GM12864 (cell line): ENCODE data around the gene LAMB2.
A peak's percentile ranks its signal among the peaks of the same experiment; 100 is the strongest.

Source experiments
- DNase-seq: peaks from one replicate; pipeline ENCODE4 v3.0.0-alpha.2; 2011; ENCODE audit warnings: low read depth
- H3K4me3 ChIP-seq: 2 replicates; pipeline ENCODE4 v1.5.1; 2011; ENCODE audit warnings: mild to moderate bottlenecking, low read depth, low read length, control low read depth
- TF ChIP-seq, protein P1 (sequence below): IDR thresholded peaks from 2 replicates; pipeline ENCODE4 v1.5.1; 2011; ENCODE audit warnings: low read depth, mild to moderate bottlenecking, moderate library complexity, low read length, control low read depth, inconsistent platforms; ENCODE audit errors: missing control alignments

LAMB2 gene

DNA sequence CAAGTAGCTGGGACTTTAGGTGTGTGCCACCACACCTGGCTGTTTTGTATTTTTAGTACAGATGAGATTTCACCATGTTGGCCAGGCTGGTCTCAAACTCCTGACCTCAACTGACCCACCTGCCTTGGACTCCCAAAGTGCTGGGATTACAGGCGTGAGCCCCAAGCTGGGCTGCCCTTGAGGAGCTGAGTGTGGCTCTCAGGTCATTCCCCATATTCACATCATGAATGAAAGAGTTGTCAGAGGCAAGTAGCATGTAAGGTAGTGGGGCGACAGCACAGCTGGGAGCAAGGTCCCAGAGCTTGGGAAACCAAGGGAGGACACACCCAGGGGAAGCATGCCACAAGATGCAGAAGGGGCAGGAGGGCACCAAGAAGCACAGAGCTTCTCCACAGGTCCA is 28.3 kb upstream of the LAMB2 start:
- TF ChIP-seq, protein P1, sequence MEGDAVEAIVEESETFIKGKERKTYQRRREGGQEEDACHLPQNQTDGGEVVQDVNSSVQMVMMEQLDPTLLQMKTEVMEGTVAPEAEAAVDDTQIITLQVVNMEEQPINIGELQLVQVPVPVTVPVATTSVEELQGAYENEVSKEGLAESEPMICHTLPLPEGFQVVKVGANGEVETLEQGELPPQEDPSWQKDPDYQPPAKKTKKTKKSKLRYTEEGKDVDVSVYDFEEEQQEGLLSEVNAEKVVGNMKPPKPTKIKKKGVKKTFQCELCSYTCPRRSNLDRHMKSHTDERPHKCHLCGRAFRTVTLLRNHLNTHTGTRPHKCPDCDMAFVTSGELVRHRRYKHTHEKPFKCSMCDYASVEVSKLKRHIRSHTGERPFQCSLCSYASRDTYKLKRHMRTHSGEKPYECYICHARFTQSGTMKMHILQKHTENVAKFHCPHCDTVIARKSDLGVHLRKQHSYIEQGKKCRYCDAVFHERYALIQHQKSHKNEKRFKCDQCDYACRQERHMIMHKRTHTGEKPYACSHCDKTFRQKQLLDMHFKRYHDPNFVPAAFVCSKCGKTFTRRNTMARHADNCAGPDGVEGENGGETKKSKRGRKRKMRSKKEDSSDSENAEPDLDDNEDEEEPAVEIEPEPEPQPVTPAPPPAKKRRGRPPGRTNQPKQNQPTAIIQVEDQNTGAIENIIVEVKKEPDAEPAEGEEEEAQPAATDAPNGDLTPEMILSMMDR = no peak
- no peak overlapping the region for H3K4me3 ChIP-seq
- DNase-seq = no peak

DNA sequence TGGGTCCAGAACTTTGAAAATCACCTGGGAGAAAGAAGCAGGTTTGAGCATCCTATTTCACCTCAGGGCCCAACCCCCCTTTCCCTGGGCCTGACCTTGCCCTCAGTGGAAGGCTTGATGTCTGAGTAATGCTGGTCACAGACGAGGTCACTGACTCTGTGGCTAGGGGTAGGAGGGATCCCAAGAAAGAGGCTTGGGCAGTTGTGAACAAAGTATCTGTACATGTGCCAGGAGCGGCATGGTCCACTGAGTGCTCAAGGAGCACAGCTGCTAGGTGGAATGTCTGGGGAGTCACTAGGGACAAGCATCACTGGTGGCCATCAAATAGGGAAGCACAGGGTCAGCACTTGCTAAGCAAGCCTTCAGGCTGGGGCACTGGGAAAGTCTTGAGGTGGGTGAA is 25.9 kb upstream of the LAMB2 start:
- TF ChIP-seq, protein P1 = no peak
- DNase-seq = no peak
- no peak overlapping the region for H3K4me3 ChIP-seq

DNA sequence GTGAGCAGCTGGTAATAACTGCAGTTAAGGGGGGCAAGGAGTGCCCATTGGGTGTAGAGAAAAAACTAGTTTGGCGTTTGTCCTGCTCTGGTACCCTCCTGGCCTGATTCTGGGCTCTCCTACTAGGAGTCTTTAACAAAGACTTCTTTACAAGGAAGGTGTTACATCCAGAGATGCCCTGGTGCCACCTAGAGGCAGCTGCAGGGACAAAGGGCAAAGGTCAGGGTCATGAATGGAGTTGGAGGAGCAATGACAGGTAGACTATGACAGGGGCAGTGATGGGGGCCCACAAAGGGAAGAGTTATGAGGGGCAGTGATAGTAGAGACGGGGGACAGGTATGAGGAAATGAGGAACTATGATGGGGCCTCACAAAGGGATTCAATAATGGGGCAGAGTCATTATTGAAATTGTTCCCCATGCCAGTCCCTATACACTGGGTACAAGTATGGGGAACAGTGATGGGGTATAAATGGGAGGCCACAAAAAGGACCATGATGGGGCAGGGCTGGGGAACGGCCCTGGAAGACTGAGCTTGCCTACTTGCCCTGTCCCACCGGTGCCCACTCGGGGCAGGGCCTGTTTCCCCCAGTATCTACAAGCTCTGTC is 25.4 kb upstream of the LAMB2 start:
- DNase-seq = no peak
- H3K4me3 ChIP-seq = no peak overlapping the region
- TF ChIP-seq, protein P1 = peak; percentile 66

DNA sequence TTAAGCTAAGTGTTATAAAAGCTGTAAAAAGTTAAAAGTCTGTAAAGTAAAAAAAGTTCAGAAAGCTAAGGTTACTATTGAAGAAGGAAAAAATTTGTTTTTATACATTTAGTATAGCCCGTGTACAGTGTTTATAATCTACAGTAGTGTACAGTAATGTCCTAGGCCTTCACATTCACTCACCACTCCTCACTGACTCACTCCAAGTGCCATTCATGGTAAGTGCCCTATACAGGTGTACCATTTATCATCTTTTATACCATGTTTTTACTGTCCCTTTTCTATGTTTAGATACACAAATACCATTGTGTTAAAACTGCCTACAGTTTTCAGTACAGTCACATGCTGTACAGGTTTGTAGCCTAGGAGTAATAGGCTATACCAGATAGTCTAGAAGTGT is 24.4 kb upstream of the LAMB2 start:
- H3K4me3 ChIP-seq = no peak overlapping the region
- TF ChIP-seq, protein P1 = no peak
- DNase-seq = no peak

DNA sequence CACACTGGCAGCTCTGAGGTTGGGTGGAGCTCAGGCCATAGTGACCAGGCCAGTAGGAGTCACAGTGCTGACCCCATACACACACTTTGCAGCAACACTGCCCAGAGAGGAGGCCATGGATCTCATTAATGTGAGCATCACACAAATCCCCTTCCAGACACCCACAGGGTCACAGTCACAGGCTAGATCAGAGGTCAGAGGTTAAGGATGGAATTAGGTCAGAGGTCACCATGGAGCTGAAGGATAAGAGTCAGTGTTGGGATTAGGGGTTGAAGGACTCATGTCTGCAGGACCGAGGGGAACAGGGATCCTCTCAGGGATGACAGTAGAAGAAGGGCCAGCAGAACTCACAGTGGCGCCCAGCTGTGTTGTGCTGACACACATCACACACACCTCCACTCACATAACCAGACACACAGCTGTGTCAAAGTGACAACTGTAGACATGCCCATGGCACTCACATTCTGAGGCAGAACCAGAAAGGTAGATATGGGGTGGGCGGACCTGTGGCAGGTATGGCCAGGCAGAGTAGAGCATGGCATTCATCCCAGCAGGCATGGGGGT is 20.6 kb upstream of the LAMB2 start:
- H3K4me3 ChIP-seq = no peak overlapping the region
- DNase-seq = no peak
- TF ChIP-seq, protein P1 = no peak

DNA sequence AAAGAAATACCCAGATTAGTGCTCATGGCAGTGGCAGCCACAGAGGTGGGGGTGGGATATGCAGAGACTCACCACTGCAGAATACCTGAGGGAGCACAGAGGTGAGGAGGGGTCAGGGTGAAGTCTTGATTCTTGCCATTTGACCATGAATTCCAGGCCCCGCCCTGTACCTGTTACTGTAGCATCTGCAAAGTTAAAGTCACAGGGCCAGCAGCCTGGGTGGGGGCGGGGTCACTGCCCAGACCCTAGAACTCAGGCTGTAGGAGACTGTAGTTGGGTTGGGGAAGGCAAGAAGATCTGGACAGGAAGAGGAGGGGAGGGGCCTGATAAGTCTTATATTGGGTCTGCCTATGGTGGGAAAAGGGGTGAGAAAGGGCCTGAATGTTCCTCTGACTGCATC is 18.8 kb upstream of the LAMB2 start:
- DNase-seq = no peak
- no peak overlapping the region for H3K4me3 ChIP-seq
- TF ChIP-seq, protein P1 = no peak

DNA sequence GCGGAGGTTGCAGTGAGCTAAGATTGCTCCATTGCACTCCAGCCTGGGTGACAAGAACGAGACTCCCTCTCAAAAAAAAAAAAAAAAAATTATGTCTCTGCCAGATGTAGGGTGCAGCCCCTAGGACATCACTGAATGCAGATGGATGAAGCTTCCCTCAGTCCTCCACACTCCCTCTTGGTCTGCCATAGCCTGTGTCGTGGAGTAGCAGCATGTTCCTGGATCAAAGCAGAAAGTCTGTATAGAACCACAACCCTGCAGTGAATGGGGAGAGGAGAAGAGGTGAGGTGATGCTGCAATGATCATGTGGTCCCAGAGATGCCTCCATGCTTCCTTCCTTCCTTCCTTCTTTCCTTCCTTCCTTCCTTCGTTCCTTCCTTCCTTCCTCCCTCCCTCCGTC is 15.3 kb upstream of the LAMB2 start:
- H3K4me3 ChIP-seq = no peak overlapping the region
- TF ChIP-seq, protein P1 = no peak
- no peak for DNase-seq
